Gastrocnemius medialis (tissue), 4 donors: ENCODE results near the gene KLHL4.
"Not testable (repeated sequence)": the region's sequence is repeated elsewhere in the genome, so short reads cannot be mapped to it uniquely, and the experiment has no call there.

ENCODE experiments used
- POLR2A ChIP-seq, 2 donors: fragments of 450-650 bp; IDR thresholded peaks; one replicate each; pipeline ENCODE4 v1.6.1; 2017; ENCODE audit warnings: antibody characterized with exemption in 2 of 2, mild to moderate bottlenecking in 2 of 2, moderate library complexity in 2 of 2
- TF ChIP-seq, protein P1 (sequence below), 5 experiments: fragments of 450-650 bp in 3 of 5; fragments of 200-600 bp in 2 of 5; sonication (generic) in 2 of 5; IDR thresholded peaks in 4 of 5; conservative IDR thresholded peaks in 1 of 5; 1 replicate in 4 of 5; 2 replicates in 1 of 5; pipeline ENCODE4 v1.5.1; 2016 to 2019; ENCODE audit warnings: antibody characterized with exemption in 5 of 5, mild to moderate bottlenecking in 3 of 5, moderate library complexity in 3 of 5

DNA sequence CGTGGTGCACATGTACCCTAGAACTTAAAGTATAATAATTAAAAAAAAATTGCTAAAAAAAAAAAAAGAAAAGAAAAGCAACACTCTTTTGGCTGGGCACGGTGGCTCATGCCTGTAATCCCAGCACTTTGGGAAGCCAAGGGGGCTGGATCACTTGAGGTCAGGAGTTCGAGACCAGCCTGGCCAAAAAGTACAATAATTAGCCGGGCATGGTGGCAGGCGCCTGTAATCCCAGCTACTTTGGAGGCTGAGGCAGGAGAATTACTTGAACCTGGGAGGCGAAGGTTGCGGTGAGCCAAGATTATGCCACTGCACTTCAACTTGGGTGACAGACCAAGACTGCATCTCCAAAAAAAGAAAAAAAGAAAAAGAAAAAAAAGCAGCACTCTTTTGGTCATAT, 171.6 kb downstream of the KLHL4 start:
- TF ChIP-seq, protein P1, sequence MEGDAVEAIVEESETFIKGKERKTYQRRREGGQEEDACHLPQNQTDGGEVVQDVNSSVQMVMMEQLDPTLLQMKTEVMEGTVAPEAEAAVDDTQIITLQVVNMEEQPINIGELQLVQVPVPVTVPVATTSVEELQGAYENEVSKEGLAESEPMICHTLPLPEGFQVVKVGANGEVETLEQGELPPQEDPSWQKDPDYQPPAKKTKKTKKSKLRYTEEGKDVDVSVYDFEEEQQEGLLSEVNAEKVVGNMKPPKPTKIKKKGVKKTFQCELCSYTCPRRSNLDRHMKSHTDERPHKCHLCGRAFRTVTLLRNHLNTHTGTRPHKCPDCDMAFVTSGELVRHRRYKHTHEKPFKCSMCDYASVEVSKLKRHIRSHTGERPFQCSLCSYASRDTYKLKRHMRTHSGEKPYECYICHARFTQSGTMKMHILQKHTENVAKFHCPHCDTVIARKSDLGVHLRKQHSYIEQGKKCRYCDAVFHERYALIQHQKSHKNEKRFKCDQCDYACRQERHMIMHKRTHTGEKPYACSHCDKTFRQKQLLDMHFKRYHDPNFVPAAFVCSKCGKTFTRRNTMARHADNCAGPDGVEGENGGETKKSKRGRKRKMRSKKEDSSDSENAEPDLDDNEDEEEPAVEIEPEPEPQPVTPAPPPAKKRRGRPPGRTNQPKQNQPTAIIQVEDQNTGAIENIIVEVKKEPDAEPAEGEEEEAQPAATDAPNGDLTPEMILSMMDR (IDR thresholded peaks at IDR 0.05 in 4 of 5, conservative IDR thresholded peaks at IDR 0.05 in 1 of 5) = not testable (repeated sequence)
- TF ChIP-seq POLR2A (IDR thresholded peaks at IDR 0.05) = not testable (repeated sequence)
